Epithelial cell of proximal tubule (primary cell): ENCODE results near the gene NOTUM. TPM values are rescaled to one million over a fixed set of nuclear protein-coding genes. Genes with fewer than 3 reads are reported as not detected.
"Not testable (repeated sequence)": the region's sequence is repeated elsewhere in the genome, so short reads cannot be mapped to it uniquely, and the experiment has no call there.

Experiments used
- DNase-seq: peaks from one replicate; pipeline ENCODE4 v3.0.0-alpha.2; 2011; ENCODE audit warnings: low read depth
- H3K4me3 ChIP-seq: 2 replicates; pipeline ENCODE4 v1.5.1; 2011; ENCODE audit warnings: low read depth, mild to moderate bottlenecking, low read length
- CTCF ChIP-seq: conservative IDR thresholded peaks from 2 replicates; pipeline ENCODE4 v1.5.1; 2012; ENCODE audit warnings: low read depth, mild to moderate bottlenecking, low read length
- total RNA-seq: library from RNA; depleted of rRNA; stranded (reverse); fragments of >200 nt; gene quantifications from 2 replicates; pipeline ENCODE4 v1.2.3, GENCODE V29; 2015

Gene NOTUM
- total RNA-seq, 1 donor from 2014 or later, result not detected

GRCh38 chr17:81920612-81921536 lies 40.1 kb downstream of the NOTUM start:
- no peak for TF ChIP-seq CTCF
- H3K4me3 ChIP-seq, result no peak overlapping the region
- no peak for DNase-seq

GRCh38 chr17:81918832-81919545 lies 42.0 kb downstream of the NOTUM start:
- TF ChIP-seq CTCF, result no peak
- DNase-seq, result no peak
- H3K4me3 ChIP-seq, result no peak overlapping the region

GRCh38 chr17:81918333-81918669 lies 42.7 kb downstream of the NOTUM start:
- DNase-seq, result not testable (repeated sequence)
- H3K4me3 ChIP-seq, result peak overlapping the region; percentile 79

- TF ChIP-seq CTCF, result no peak
- DNase-seq, result no peak
- H3K4me3 ChIP-seq, result peak within 1 kb of the TSS; percentile 79
Observed at GRCh38 chr17:81917565-81918332, 43.2 kb downstream of the NOTUM start, which contains the start of gene SIRT7. TSS of gene SIRT7 (minus strand) at chr17:81918176. CDS start at chr17:81918131, 45 bp downstream.

GRCh38 chr17:81916234-81917001 lies 44.6 kb downstream of the NOTUM start:
- TF ChIP-seq CTCF, result no peak
- peak; percentile 61 for DNase-seq
- H3K4me3 ChIP-seq, result peak overlapping the region; percentile 79

- no peak overlapping the region for H3K4me3 ChIP-seq
- no peak for TF ChIP-seq CTCF
- no peak for DNase-seq
Observed at GRCh38 chr17:81915331-81915730, 45.7 kb downstream of the NOTUM start.
